Common myeloid progenitor, CD34-positive (primary cell): ENCODE measurements around the gene NPLOC4.

Source experiments
- CTCF ChIA-PET: fragments of 350-600 bp; sonication (Branson Sonifier 250); formaldehyde crosslinking; loops from one replicate; lab custom pipeline; 2021; ENCODE audit warnings: antibody characterized with exemption; lab: Charles Lee
- POLR2A ChIA-PET: fragments of 350-600 bp; sonication (Branson Sonifier 250); formaldehyde crosslinking; loops from one replicate; lab custom pipeline; 2021; ENCODE audit warnings: antibody characterized with exemption; lab: Charles Lee
- DNase-seq, 3 donors: peaks; one replicate each; pipeline versions ENCODE4 v3.0.0 to v3.0.0-alpha.2; 2013
- H3K27ac ChIP-seq, 2 experiments: 1 replicate in 1 of 2; 2 replicates in 1 of 2; pipeline ENCODE4 v1.7.0; 2013; ENCODE audit warnings: inconsistent platforms in 2 of 2, low read length in 2 of 2, mild to moderate bottlenecking in 2 of 2, low read depth in 1 of 2, moderate library complexity in 1 of 2; ENCODE audit not compliant: severe bottlenecking in 2 of 2, insufficient read depth in 1 of 2, poor library complexity in 1 of 2
- H3K27me3 ChIP-seq, 5 experiments: replicated peaks in 2 of 5; 1 replicate in 3 of 5; 2 replicates in 2 of 5; pipeline versions ENCODE4 v1.6.1 to v1.7.0; 2013; ENCODE audit warnings: low read length in 4 of 5, mild to moderate bottlenecking in 2 of 5, moderate library complexity in 2 of 5, inconsistent platforms in 1 of 5; ENCODE audit not compliant: insufficient read depth in 5 of 5, control insufficient read depth in 4 of 5
- H3K36me3 ChIP-seq, 4 experiments: 1 replicate in 2 of 4; 2 replicates in 2 of 4; pipeline versions ENCODE4 v1.6.1 to v1.7.0; 2013; ENCODE audit warnings: low read length in 3 of 4, control low read depth in 1 of 4, mild to moderate bottlenecking in 1 of 4; ENCODE audit not compliant: control insufficient read depth in 4 of 4, insufficient read depth in 4 of 4
- H3K4me1 ChIP-seq, 4 experiments: 1 replicate in 3 of 4; 2 replicates in 1 of 4; pipeline versions ENCODE4 v1.6.1 to v1.7.1; 2013; ENCODE audit warnings: low read length in 3 of 4, mild to moderate bottlenecking in 3 of 4, control low read depth in 1 of 4, inconsistent platforms in 1 of 4, moderate library complexity in 1 of 4; ENCODE audit not compliant: control insufficient read depth in 4 of 4, insufficient read depth in 4 of 4; ENCODE audit errors: control extremely low read depth in 1 of 4
- H3K4me3 ChIP-seq, 7 experiments: 1 replicate in 4 of 7; 2 replicates in 3 of 7; pipeline versions ENCODE4 v1.5.1 to v1.7.0; 2013; ENCODE audit warnings: mild to moderate bottlenecking in 7 of 7, low read length in 6 of 7, moderate library complexity in 6 of 7, inconsistent platforms in 2 of 7, low read depth in 2 of 7, control low read depth in 1 of 7; ENCODE audit not compliant: insufficient read depth in 4 of 7, control insufficient read depth in 1 of 7; ENCODE audit errors: extremely low read depth in 1 of 7
- H3K9me3 ChIP-seq, 5 experiments: 1 replicate in 4 of 5; 2 replicates in 1 of 5; pipeline versions ENCODE4 v1.6.1 to v1.7.1; 2013; ENCODE audit warnings: low read length in 4 of 5, mild to moderate bottlenecking in 2 of 5, inconsistent platforms in 1 of 5, low read depth in 1 of 5, moderate library complexity in 1 of 5; ENCODE audit not compliant: control insufficient read depth in 4 of 5, insufficient read depth in 2 of 5; ENCODE audit errors: control extremely low read depth in 1 of 5
- WGBS: methylation state at CpG from one replicate; pipeline ENCODE4 v1.1.5; 2013; ENCODE audit not compliant: insufficient coverage; 5-methylcytosine and 5-hydroxymethylcytosine counted together

Gene NPLOC4

DNA sequence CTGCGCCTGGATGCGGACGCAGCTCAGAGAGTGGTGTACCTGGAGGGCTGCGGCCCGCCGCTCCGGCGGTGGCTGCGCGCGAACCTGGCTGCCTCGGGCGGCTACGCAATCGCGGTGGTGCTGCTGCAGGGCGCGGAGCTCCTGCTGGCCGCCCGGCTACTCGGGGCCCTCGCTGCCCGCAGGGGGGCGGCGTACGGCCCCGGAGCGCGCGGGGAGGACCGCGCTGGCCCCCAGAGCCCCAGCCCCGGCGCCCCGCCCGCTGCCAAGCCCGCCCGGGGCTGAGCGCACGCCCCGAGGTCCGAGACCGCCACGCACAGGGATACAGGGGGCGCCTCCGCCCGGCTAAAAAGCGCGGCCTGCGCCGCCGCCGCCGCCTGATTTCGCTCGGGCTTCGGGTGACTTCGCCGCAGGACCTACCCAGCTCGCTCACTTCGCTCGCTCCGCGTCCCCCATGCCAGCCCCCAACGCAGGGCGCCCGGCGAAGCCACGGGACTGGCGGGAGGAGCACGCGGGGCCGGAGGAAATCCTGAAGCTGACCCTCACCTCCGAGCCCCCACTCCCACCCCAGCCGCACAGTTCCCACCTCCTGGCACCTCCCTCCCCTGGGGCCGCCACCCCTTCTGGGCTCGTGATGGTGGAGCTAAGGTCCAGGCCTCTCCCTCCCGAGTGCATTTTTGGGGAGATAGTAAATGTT is 11.2 kb upstream of the NPLOC4 start:
- H3K36me3 ChIP-seq: peaks cover 0 to 6% (median 0%) of the 10 kb centered on the region in 4 experiments
- no peak overlapping the region for H3K27ac ChIP-seq
- H3K4me1 ChIP-seq: peaks cover 0 to 7% (median 6%) of the 10 kb centered on the region in 4 experiments
- 10% methylated on average over 53 of the region's 78 CpGs for WGBS
- H3K9me3 ChIP-seq: peaks cover 0 to 13% (median 8%) of the 10 kb centered on the region in 5 experiments
- POLR2A ChIA-PET: no interaction called here
- DNase-seq: no peak
- CTCF ChIA-PET: no interaction called here
- H3K27me3 ChIP-seq: peaks cover 0 to 35% (median 14%) of the 10 kb centered on the region in 5 experiments
- no peak overlapping the region for H3K4me3 ChIP-seq

DNA sequence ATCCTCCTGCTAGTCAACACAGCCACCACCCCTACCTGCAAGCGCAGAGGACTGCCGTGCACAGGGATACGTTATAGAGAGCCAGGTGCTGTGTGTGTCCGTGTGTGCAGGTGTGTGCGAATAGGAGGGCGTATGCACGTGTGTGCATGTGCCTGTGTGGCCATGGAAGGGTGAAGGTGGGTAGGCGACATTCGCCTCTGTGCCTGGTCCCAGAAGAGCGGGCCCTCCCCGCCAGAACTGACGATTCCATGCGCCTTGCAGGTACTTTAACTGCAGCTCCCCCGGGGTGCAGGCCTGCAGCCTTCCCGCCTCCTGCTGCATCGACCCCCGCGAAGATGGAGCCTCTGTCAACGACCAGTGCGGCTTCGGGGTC is 10.7 kb upstream of the NPLOC4 start:
- peaks cover 0 to 6% (median 0%) of the 10 kb centered on the region in 4 experiments for H3K36me3 ChIP-seq
- H3K4me3 ChIP-seq: no peak overlapping the region
- peaks cover 0 to 13% (median 8%) of the 10 kb centered on the region in 5 experiments for H3K9me3 ChIP-seq
- WGBS: 81% methylated on average over 6 of the region's 21 CpGs
- H3K27me3 ChIP-seq: peaks cover 0 to 35% (median 14%) of the 10 kb centered on the region in 5 experiments
- H3K4me1 ChIP-seq: peaks cover 0 to 2% (median under 1%) of the 10 kb centered on the region in 4 experiments
- DNase-seq: no peak
- no peak overlapping the region for H3K27ac ChIP-seq
- CTCF ChIA-PET: no interaction called here
- POLR2A ChIA-PET: no interaction called here

DNA sequence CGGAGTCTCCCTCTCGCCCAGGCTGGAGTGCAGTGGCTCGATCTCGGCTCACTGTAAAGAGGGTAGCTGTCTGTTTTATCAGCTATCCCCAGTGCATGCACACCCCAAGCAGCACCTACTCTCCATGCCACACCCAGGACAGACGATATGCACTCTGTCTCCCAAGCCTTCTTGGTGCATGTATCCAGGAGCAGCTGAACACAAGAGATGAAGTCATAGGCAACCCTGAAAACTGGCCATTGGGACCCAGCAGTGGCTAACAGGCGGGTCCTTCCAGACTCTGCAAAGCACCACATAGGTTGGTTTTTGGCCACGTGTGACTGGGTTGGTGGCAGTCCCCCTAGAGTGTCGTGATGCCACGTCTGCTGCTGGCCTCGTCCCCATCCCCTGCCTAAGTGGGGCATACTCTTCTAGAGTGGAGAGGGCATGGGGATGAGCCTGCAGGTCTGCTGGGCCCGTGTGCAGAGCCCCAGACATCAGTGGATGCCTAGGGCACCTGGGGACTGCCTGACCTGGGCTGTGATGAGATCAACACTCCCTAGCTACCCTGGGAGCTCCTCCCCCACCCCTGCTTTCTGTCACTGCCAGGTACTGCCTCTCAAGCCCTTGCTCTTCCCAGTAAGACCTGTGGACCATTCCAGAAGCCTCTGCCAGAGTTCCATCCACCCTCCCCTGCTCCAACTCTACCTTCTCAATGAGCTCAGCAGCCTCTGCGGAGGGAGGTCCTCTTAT is 10.1 kb upstream of the NPLOC4 start:
- ChIA-PET POLR2A (no interaction called here), CTCF (no interaction called here)
- peaks cover 0 to 1% (median 0%) of the 10 kb centered on the region in 4 experiments for H3K4me1 ChIP-seq
- 89% methylated on average over 8 of the region's 12 CpGs for WGBS
- peaks cover 0 to 6% (median 0%) of the 10 kb centered on the region in 4 experiments for H3K36me3 ChIP-seq
- no peak for DNase-seq
- H3K27ac ChIP-seq: no peak overlapping the region
- H3K9me3 ChIP-seq: peaks cover 0 to 13% (median 8%) of the 10 kb centered on the region in 5 experiments
- H3K27me3 ChIP-seq: peaks cover 0 to 35% (median 14%) of the 10 kb centered on the region in 5 experiments
- H3K4me3 ChIP-seq: no peak overlapping the region

DNA sequence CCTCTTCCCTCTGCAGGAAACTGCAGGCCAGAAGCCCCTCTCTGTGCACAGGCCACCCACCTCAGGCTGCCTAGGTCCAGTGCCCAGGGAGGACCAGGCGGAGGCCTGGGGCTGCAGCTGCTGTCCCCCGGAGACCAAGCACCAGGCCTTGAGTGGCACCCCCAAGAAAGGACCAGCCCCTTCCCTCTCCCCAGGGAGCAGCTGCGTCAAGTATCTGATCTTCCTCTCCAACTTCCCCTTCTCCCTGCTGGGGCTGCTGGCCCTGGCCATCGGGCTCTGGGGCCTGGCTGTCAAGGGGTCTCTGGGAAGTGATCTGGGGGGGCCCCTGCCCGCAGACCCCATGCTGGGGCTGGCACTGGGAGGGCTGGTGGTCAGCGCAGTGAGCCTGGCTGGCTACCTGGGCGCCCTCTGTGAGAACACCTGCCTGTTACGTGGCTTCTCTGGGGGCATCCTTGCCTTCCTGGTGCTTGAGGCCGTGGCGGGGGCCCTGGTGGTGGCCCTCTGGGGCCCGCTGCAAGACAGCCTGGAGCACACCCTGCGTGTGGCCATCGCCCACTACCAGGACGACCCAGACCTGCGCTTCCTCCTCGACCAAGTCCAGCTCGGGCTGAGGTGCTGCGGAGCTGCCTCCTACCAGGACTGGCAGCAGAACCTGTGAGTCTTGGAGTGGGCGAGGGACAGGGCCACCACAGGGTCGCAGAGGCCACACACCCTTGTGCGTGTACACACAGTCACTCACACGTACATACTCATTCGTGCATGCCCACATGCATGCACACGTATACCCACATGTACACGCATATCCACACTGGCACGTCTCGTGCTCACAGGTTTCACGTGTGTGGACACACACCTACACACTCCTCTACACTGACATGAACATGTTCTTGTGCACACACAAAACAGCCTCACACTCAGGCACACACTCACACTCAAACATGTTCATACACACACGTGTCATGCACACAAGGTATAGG is 8.4 kb upstream of the NPLOC4 start:
- H3K36me3 ChIP-seq: peaks cover 0 to 4% (median 0%) of the 10 kb centered on the region in 4 experiments
- H3K9me3 ChIP-seq: peaks cover 0 to 13% (median 8%) of the 10 kb centered on the region in 5 experiments
- no peak overlapping the region for H3K27ac ChIP-seq
- no peak overlapping the region for H3K4me3 ChIP-seq
- ChIA-PET POLR2A (interaction anchor here (0.6 kb wide), 1 partner anchor 21 kb away, joined by 3 read pairs; the partner anchor contains the start of genes CCDC137 and OXLD1), CTCF (no interaction called here)
- peaks cover 0 to 1% (median 0%) of the 10 kb centered on the region in 4 experiments for H3K4me1 ChIP-seq
- peaks cover 0 to 34% (median 14%) of the 10 kb centered on the region in 5 experiments for H3K27me3 ChIP-seq
- DNase-seq: no peak
- whole genome bisulfite sequencing: 90% methylated on average over 23 of the region's 29 CpGs

DNA sequence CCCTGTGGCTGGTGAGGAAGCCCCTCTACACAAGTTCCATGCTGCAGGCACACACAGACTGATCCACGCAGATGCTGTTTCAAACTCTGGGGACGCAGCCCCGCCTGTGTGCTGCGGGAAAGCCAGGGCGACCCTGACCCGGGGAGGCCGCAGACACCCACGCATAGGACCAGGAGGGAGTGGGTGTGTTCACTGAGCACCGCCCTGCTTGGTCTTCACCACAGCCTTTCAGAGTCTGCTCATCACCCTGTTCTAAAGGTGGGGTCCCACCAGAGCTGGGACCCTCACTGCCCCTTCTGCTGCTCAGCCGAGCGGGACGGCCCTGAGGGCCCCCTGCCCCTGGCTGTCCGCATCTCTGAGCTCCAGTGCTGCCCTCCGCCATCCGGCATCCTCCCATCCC is 7.6 kb upstream of the NPLOC4 start:
- Histone ChIP-seq H3K36me3 (peaks cover 0 to 4% (median 0%) of the 10 kb centered on the region in 4 experiments), H3K4me1 (peaks cover 0 to 1% (median 0%) of the 10 kb centered on the region in 4 experiments), H3K9me3 (peaks cover 0 to 13% (median 8%) of the 10 kb centered on the region in 5 experiments), H3K27ac (no peak overlapping the region), H3K27me3 (peaks cover 0 to 28% (median 14%) of the 10 kb centered on the region in 5 experiments), H3K4me3 (no peak overlapping the region)
- WGBS: 98% methylated on average over 14 of the region's 15 CpGs
- DNase-seq: no peak
- ChIA-PET CTCF (no interaction called here), POLR2A (no interaction called here)

DNA sequence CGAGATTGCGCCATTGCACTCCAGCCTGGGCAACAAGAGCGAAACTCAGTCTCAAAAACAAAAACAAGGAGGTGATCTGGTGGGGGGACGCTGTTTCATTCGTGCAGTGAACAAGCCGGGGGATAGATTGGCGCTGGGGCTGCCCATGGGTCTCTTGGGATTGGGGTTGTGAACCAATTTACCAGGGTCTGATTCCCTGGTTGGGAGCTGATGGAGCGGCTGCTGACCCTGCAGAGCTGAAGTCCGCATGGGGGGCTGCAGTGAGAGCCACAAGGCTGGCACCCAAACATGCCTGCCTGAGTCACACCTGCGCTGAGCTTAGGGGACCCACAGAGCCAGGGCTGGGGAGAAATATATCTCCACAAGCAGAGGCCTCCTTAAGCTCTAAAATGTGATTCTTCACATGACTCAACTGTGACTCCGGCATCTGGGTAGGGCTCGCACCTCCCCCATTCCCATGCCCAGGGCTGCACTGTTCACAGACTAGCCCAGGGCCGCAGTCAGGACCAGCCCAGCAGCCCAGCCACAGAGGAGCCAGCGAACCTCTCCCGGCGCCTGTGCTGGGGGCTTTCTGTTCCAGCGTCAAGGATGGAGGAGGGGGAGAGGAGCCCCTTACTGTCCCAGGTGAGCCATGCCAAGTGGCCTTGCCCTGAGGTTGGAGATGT is 5.0 kb upstream of the NPLOC4 start:
- peaks cover 0 to 4% (median 0%) of the 10 kb centered on the region in 5 experiments for H3K27me3 ChIP-seq
- peaks cover 0 to 5% (median 2%) of the 10 kb centered on the region in 4 experiments for H3K4me1 ChIP-seq

More for the DNA sequence above, 5.0 kb upstream of the NPLOC4 start:
- ChIA-PET CTCF (no interaction called here), POLR2A (no interaction called here)
- DNase-seq: no peak
- no peaks in the 10 kb centered on the region for H3K9me3 ChIP-seq
- H3K27ac ChIP-seq: no peak overlapping the region
- no peaks in the 10 kb centered on the region for H3K36me3 ChIP-seq
- no peak overlapping the region for H3K4me3 ChIP-seq
- WGBS: 93% methylated on average over 14 of the region's 17 CpGs
